Activated CD4-positive, alpha-beta T cell treated with anti-CD3 and anti-CD28 coated beads, Interleukin-2, amount 10 ng/mL, durations not matched to agents 24 days and 14 days (primary cell): ENCODE measurements around the gene ZNF789. TPM values are rescaled to one million over a fixed set of nuclear protein-coding genes. Genes with fewer than 3 reads are reported as not detected.
"Not testable (repeated sequence)": the region's sequence is repeated elsewhere in the genome, so short reads cannot be mapped to it uniquely, and the experiment has no call there.

Experiments
- DNase-seq: peaks from one replicate; pipeline ENCODE4 v3.0.0; 2022
- H3K27ac Mint-ChIP-seq: one replicate; pipeline ENCODE4 v1.8.0; 2022; ENCODE audit warnings: mild to moderate bottlenecking, mixed read lengths
- H3K27me3 Mint-ChIP-seq: one replicate; pipeline ENCODE4 v1.8.0; 2022; ENCODE audit warnings: mixed read lengths
- H3K36me3 Mint-ChIP-seq: one replicate; pipeline ENCODE4 v1.8.0; 2022; ENCODE audit warnings: low read depth, mild to moderate bottlenecking, mixed read lengths
- H3K4me1 Mint-ChIP-seq: one replicate; pipeline ENCODE4 v1.8.0; 2021; ENCODE audit warnings: mixed read lengths
- H3K4me3 Mint-ChIP-seq: one replicate; pipeline ENCODE4 v1.8.0; 2022; ENCODE audit warnings: mild to moderate bottlenecking, moderate library complexity, mixed read lengths
- H3K9me3 Mint-ChIP-seq: one replicate; pipeline ENCODE4 v1.8.0; 2021; ENCODE audit warnings: mixed read lengths
- intact Hi-C: fragments of 100-400 bp; cut with micrococcal nuclease; formaldehyde crosslinking; loops from one replicate; pipeline ENCODE4 v1.15.1; 2023
- total RNA-seq: library from RNA; stranded (reverse); gene quantifications from 2 replicates; pipeline ENCODE4 v1.2.3, GENCODE V29; 2022

The ZNF789 gene
- 22.6 and 23.6 TPM in 2 replicates for total RNA-seq

DNA sequence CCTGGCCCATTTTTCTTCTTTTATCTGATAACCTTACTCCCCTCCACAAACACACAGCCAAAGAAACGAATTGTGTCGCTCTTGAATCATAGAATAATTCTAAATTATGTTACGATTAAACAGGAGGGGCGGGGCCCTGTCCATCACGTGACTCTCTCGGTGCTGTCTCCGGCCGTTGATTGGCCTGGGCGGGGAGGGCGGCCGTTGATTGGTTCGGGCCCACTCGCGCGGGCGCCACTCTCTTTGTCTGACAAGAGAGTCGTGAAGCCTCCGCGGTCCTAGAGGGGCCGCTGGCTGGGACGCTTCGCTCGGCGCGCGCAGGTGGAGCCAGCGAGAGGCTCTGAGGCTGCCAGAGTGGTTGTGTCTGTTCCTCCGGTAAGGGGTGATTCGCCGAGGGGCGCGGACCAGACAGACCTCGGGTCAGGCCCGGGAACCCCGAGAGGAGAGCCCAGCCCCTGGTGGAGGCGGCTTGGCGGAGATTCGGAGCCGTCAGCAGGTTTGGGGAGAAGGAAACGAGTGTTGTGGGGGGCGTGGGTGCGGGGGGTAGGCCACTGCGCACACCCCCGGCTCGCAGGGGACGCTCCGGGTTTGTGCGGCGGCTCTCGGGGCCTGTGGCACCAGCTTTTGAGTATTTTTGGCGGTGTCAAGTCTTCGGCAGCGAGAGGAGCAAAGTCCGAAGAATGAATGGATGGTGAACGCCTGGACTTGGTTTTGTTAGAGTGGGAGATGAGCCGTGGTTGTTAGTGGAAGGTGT, at the start of gene ZNF789:
ZNF789 (plus strand) TSS at position 330 of the 754 bp plus-strand sequence. CDS start 3,567 bp downstream, outside the sequence.
- peak; percentile 99 for DNase-seq
- peaks cover 28% of the 10 kb centered on the region for H3K4me1 Mint-ChIP-seq
- intact Hi-C loops, result loop anchor here (1.0 to 10.0 kb wide), 7 partner anchors 28 to 956 kb away; partner anchors contain the start of genes BUD31, CPSF4, FAM200A and MEPCE
- peak within 1 kb of the TSS; percentile 93 for H3K27ac Mint-ChIP-seq
- H3K36me3 Mint-ChIP-seq, result peaks cover 20% of the 10 kb centered on the region
- peak within 1 kb of the TSS; percentile 100 for H3K4me3 Mint-ChIP-seq
- H3K27me3 Mint-ChIP-seq, result peaks cover 1% of the 10 kb centered on the region
- no peaks in the 10 kb centered on the region for H3K9me3 Mint-ChIP-seq

DNA sequence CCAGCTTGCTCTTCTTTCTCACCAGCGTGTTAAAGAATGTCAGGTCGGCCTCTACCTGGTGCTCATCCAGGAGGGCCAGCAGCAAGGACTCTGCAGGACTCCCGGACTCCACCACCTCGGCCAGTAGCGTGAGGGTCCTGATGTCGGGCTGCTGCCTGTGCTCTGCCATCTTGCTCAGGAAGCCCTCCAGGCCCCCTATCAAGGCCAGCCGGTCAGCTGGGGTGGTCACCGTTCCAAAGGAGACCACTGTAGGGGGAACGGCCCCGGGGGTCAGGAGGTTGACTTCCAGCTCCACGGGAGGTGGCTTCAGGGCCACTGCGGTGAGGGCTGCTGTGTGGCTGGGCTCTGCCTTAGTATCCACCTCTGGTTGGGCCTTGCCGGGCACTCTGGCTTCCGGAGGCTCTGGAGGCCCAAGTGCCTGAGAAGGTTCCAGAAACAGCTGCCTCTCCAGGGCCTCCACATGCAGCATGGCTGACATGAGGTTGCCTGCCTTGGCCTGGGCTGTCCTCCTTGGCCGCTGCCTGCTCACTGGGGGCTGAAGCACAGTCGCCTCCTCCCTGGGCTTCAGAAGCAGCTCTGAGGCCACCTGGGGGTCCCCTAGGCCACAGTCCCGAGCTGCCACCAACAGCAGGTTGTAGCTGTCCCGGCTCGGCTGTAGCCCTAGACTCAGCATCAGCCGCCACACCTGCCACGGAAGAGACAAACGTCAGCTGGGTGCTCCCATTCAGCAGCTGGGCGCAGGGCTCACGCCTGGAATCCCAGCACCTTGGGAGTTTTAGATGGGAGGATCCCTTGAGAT, 47.6 kb upstream of the ZNF789 start:
- Mint-ChIP-seq H3K27ac (no peak overlapping the region), H3K9me3 (no peaks in the 10 kb centered on the region)
- intact Hi-C loops, result no loop called here

DNA sequence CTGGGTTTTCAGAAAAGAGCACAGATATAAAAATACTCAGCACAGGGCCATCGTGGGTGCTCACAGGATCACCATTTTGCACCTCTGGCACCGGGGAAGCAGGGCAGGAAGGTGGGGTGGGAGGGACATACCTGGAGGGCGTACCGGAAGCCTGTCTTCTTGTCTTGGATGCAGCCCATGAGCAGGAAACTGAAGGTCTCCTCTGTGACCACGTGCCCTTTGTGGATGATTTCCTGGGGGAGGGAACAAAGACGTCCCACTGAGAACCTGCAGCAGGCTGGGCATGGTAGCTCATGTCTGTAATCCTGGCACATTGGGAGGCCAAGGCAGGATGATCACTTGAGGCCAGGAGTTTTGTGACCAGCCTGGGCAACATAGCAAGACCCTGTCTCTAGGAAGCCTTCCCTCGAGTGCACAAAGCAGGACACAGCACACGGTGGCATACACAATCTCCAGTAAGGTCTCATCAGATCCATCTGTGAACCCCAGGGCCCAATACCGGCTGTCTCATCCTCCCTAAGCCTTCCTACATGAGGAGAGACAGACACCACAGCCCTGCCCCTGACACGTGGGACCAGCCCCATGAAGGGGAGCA, 43.6 kb upstream of the ZNF789 start:
- Mint-ChIP-seq H3K36me3 (peaks cover 34% of the 10 kb centered on the region), H3K9me3 (no peaks in the 10 kb centered on the region), H3K27me3 (no peaks in the 10 kb centered on the region), H3K4me1 (peaks cover 2% of the 10 kb centered on the region), H3K27ac (no peak overlapping the region), H3K4me3 (no peak overlapping the region)
- intact Hi-C loops, result no loop called here
- peak; percentile 67 for DNase-seq

More for the DNA sequence above, 47.6 kb upstream of the ZNF789 start:
- Mint-ChIP-seq H3K27me3 (no peaks in the 10 kb centered on the region), H3K4me3 (no peak overlapping the region), H3K4me1 (peaks cover 2% of the 10 kb centered on the region), H3K36me3 (peaks cover 38% of the 10 kb centered on the region)
- no peak for DNase-seq

DNA sequence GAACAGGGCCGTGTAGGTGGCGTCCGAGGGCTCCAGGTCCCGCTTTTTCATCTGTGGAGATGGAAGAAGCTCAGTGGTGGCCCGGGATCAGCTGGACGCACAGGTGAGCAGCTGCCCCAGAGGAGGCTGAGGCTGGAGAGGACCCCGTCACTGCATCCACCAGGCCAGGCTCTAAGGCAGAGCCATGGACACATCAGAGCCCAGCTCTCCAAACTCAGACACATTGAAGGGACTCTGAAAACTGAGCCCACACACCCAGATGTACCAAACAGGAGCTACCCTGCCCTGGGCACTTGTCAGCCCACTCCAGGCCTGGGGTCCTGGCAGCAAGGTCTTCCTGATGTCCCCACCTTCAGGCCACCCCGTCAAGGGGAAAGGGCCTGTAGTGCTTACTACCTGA, 42.9 kb upstream of the ZNF789 start:
- Mint-ChIP-seq H3K36me3 (peaks cover 36% of the 10 kb centered on the region), H3K4me3 (no peak overlapping the region), H3K27me3 (no peaks in the 10 kb centered on the region), H3K27ac (no peak overlapping the region), H3K9me3 (no peaks in the 10 kb centered on the region), H3K4me1 (peaks cover 2% of the 10 kb centered on the region)
- no peak for DNase-seq
- intact Hi-C loops, result no loop called here

DNA sequence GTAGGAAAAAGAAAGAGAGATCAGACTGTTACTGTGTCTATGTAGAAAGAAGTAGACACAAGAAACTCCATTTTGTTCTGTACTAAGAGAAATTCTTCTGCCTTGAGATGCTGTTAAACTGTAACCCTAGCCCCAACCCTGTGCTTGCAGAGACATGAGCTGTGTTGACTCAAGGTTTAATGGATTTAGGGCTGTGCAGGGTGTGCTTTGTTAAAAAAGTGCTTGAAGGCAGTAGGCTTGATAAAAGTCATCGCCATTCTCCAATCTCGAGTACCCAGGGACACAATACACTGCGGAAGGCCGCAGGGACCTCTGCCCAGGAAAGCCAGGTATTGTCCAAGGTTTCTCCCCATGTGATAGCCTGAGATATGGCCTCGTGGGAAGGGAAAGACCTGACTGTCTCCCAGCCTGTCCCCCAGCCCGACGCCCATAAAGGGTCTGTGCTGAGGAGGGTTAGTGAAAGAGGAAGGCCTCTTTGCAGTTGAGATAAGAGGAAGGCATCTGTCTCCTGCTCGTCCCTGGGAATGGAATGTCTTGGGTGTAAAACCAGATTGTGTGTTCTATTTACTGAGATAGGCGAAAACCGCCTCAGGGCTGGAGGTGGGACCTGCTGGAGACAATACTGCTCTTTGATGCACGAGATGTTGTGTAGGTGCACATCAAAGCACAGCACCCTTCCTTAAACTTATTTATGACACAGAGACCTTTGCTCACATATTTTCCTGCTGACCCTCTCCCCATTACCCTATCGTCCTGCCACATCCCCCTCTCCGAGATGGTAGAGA, 40.7 kb upstream of the ZNF789 start:
- intact Hi-C loops, H3K4me1 Mint-ChIP-seq: not testable (repeated sequence)
- H3K36me3 Mint-ChIP-seq, result peaks cover 33% of the 10 kb centered on the region

DNA sequence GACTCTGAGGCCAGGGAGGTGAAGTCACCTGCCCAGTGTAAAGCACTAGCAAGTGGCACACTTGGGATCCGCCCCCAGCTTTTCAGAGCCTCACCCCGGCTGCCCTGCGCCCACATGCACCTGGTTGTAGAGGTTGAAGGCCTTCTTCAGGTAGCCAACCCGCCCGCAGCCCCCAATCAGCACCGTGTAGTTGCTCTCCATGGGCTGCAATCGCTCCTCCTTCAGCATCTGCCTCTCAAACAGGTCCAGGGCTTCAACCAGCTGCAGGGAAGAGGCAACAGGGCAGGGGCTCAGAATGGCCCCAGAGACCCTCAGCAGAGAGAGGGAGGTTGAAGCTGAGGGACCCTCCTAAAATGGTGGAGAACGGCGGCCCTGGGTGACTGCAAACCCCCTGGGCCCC, 39.5 kb upstream of the ZNF789 start:
- Mint-ChIP-seq H3K9me3 (no peaks in the 10 kb centered on the region), H3K4me3 (no peak overlapping the region), H3K4me1 (peaks cover 5% of the 10 kb centered on the region), H3K36me3 (peaks cover 30% of the 10 kb centered on the region), H3K27me3 (no peaks in the 10 kb centered on the region), H3K27ac (no peak overlapping the region)
- intact Hi-C loops, result no loop called here
- DNase-seq, result no peak

More for the DNA sequence above, 40.7 kb upstream of the ZNF789 start:
- not testable (repeated sequence) for H3K4me3 Mint-ChIP-seq, H3K27me3 Mint-ChIP-seq, H3K27ac Mint-ChIP-seq, DNase-seq, H3K9me3 Mint-ChIP-seq

DNA sequence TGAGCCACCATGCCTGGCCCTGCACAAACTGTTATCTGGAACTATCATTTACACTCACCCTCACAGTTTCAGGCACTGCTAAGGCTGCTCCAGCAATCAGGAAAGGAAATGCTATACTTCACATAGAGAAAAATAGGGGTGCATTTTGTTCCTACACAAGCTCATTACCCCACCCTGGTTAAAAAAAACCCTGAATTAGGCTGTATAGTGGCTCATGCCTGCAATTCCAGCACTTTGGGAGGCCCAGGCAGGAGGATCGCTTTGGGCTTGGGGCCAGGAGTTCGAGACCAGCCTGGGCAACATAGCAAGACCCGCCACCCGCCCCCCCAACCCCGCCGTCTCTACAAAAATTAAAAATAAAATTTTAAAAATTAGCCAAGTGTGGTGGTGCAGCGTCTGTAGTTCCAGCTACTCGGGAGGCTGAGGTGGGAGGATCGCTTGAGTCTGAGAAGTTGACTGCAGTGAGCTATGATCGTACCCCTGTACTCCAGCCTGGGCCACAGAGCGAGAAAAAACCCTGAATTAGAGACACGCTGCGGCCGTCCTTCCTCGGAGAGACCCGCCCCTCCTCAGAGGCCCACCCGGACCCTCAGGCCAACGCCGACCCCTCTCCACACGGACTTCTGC, 34.6 kb upstream of the ZNF789 start:
- no peaks in the 10 kb centered on the region for H3K27me3 Mint-ChIP-seq
- no peaks in the 10 kb centered on the region for H3K9me3 Mint-ChIP-seq
- peaks cover 19% of the 10 kb centered on the region for H3K4me1 Mint-ChIP-seq
- DNase-seq, result no peak
- H3K36me3 Mint-ChIP-seq, result peaks cover 27% of the 10 kb centered on the region
- peak overlapping the region; percentile 96 for H3K4me3 Mint-ChIP-seq
- intact Hi-C loops, result loop anchor here (1.0 to 2.0 kb wide), 4 partner anchors 29 to 67 kb away; partner anchors contain the start of genes ZKSCAN5 and ZNF789
- H3K27ac Mint-ChIP-seq, result peak overlapping the region; percentile 89

DNA sequence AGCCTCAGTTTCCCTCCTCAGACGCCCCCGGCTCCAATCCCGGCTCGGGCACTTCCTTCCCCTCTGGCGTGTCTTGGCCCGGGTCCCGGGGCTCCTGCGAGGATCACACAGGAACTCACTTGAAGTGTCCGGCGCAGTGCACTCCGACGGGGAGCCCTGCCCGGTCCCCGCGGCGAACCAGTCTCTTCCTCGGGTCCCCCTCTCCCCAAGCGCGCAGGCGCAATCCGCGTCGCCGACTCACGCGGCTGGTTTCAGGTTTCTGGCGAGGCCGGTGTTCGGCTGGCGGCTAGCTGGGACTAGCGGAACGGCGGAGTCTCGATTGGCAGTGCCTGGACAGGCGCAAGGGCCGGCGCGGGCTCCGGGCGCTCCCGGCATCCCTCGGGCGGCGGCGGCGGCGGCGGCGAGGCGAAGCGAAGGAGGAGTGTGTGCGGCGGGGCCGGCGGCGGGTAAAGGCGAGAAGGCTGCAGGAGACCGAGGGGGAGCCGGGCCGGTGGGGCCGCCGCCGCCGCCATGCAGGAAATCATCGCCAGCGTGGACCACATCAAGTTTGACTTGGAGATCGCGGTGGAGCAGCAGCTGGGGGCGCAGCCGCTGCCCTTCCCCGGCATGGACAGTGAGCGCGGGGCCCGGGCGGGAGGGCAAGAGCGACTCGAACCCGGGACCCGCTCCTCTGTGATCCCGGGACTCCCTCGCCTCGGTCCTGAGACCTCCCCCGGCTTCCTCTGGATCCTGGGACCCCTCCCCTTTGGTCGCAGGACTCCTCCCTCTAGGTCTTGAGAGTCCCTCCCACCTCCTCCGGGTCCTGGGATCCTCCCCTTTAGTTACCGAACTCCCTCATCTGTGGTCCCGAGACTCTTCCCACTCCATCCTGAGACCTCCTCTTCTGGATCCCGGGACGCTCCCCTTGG, 33.9 kb upstream of the ZNF789 start, which contains the start of the genes CPSF4 and PTCD1:
CPSF4 (plus strand) TSS at position 371 of the 908 bp plus-strand sequence; CDS start at position 511, 140 bp downstream.
PTCD1 (minus strand) TSS at position 226 of the 908 bp plus-strand sequence. CDS start 3,556 bp downstream, outside the sequence.
- no peaks in the 10 kb centered on the region for H3K27me3 Mint-ChIP-seq
- intact Hi-C loops, result loop anchor here (1.0 to 2.0 kb wide), 4 partner anchors 30 to 66 kb away; partner anchors contain the start of genes ZKSCAN5 and ZNF789
- peak within 1 kb of the TSS; percentile 89 for H3K27ac Mint-ChIP-seq
- no peaks in the 10 kb centered on the region for H3K9me3 Mint-ChIP-seq
- peaks cover 23% of the 10 kb centered on the region for H3K4me1 Mint-ChIP-seq
- H3K4me3 Mint-ChIP-seq, result peak within 1 kb of the TSS; percentile 96
- H3K36me3 Mint-ChIP-seq, result peaks cover 27% of the 10 kb centered on the region
- DNase-seq, result peak; percentile 97

DNA sequence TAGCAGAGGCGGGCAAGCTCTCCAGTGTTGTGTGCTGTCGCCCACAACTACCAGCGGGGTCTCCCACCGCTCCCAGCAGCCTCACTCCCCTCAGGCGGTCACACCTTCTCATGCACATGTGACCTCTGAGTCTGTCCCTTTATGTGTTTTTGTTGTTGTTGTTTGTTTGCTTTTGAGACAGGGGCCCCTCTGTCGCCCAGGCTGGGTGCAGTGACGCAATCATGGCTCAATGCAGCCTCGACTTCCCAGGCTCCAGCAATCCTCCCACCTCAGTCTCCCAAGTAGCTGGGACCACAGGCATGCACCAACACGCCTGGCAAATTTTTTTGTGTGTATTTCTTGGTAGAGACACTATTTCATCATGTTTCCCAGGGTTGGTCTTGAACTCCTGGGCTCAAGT, 32.5 kb upstream of the ZNF789 start:
- Mint-ChIP-seq H3K27ac (no peak overlapping the region), H3K4me1 (peaks cover 24% of the 10 kb centered on the region), H3K36me3 (peaks cover 27% of the 10 kb centered on the region), H3K9me3 (no peaks in the 10 kb centered on the region), H3K27me3 (no peaks in the 10 kb centered on the region), H3K4me3 (peak overlapping the region; percentile 96)
- no peak for DNase-seq
- intact Hi-C loops, result no loop called here

DNA sequence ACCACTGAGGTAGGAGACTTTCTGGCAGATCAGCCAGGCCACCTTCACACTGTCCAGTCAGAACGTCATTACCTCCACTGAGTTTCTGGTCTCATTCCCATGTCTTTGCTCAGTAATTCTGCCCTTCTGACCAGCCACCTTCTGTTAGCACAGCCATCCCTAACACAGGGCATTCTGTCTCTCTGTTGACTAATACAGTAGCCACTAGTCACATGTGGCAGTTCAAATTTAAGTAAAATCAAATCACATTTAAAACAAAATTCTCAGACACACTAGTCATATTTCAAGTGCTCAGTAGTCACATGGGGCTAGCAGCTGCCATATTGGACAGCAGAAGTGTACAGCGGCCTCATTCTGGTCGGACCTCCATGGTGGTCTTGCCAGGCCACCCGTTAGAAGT, 26.6 kb upstream of the ZNF789 start:
- Mint-ChIP-seq H3K4me3 (no peak overlapping the region), H3K36me3 (peaks cover 55% of the 10 kb centered on the region), H3K27ac (no peak overlapping the region), H3K27me3 (no peaks in the 10 kb centered on the region), H3K9me3 (no peaks in the 10 kb centered on the region), H3K4me1 (peaks cover 12% of the 10 kb centered on the region)
- no peak for DNase-seq
- intact Hi-C loops, result no loop called here

DNA sequence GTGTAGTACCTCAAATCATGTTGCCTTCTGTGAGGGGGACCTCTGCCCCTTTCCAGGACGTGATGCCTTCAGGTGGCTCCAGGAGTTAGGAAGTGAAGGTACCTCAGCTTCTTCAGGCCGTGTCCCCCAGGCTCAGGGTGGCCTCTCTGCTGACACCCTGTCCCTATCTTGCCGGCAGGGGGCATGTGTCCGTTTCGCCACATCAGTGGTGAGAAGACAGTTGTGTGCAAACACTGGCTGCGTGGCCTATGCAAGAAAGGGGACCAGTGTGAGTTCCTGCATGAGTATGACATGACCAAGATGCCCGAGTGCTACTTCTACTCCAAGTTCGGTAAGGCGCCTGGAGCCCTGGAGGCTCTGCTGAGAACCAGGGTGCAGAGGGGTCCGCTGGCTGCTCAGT, 24.7 kb upstream of the ZNF789 start:
- intact Hi-C loops, result no loop called here
- peaks cover 8% of the 10 kb centered on the region for H3K4me1 Mint-ChIP-seq
- no peaks in the 10 kb centered on the region for H3K27me3 Mint-ChIP-seq
- H3K36me3 Mint-ChIP-seq, result peaks cover 60% of the 10 kb centered on the region
- no peak for DNase-seq
- H3K4me3 Mint-ChIP-seq, result no peak overlapping the region
- no peaks in the 10 kb centered on the region for H3K9me3 Mint-ChIP-seq
- H3K27ac Mint-ChIP-seq, result no peak overlapping the region

DNA sequence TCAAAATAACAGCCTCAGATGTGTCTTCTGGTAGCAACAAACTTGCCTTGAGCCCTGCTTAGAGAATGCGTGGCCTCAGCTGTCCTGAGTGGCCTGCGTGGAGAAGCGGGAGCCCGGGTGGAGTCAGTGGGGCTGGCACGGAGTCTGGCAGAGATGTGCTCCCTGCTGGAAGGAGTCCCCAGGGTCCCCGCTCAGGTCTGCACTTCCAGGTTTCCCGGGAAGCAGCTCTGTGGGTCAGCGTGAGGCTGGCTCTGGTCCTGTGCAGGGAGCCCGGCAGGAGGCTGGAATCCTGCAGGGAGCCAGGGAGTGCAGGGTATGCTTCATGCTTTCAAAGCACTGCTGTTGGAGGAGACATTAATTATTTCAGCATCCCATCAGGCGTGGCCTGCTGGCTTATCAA, 23.8 kb upstream of the ZNF789 start:
- Mint-ChIP-seq H3K36me3 (peaks cover 57% of the 10 kb centered on the region), H3K4me3 (no peak overlapping the region), H3K27me3 (no peaks in the 10 kb centered on the region), H3K4me1 (peaks cover 3% of the 10 kb centered on the region), H3K9me3 (no peaks in the 10 kb centered on the region), H3K27ac (no peak overlapping the region)
- intact Hi-C loops, result no loop called here
- DNase-seq, result no peak
